GM12872 (cell line): ENCODE measurements around the gene OXA1L.

Source experiments
- TF ChIP-seq, protein P1 (sequence below): IDR thresholded peaks from 3 replicates; pipeline ENCODE4 v1.5.1; 2011; ENCODE audit warnings: low read depth, mild to moderate bottlenecking, low read length, moderate library complexity; ENCODE audit not compliant: insufficient read depth

The OXA1L gene

DNA sequence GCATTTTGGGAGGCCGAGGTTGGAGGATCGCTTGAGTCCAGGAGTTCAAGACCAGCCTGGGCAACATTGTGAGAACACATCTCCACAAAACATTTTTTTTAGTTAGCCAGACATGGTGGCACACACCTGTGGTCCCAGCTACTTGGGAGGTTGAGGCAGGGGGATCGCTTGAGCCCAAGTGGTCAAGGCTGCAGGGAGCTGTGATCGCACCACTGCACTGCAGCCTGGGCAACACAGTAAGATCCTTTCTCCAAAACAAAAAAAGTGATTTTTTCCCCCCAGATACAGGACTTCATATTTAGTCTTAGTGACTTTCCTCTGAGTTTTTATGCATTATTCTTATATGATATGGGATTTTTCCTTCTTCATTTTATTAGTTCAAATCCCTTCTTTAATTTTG, 20.2 kb downstream of the OXA1L start:
- TF ChIP-seq, protein P1, sequence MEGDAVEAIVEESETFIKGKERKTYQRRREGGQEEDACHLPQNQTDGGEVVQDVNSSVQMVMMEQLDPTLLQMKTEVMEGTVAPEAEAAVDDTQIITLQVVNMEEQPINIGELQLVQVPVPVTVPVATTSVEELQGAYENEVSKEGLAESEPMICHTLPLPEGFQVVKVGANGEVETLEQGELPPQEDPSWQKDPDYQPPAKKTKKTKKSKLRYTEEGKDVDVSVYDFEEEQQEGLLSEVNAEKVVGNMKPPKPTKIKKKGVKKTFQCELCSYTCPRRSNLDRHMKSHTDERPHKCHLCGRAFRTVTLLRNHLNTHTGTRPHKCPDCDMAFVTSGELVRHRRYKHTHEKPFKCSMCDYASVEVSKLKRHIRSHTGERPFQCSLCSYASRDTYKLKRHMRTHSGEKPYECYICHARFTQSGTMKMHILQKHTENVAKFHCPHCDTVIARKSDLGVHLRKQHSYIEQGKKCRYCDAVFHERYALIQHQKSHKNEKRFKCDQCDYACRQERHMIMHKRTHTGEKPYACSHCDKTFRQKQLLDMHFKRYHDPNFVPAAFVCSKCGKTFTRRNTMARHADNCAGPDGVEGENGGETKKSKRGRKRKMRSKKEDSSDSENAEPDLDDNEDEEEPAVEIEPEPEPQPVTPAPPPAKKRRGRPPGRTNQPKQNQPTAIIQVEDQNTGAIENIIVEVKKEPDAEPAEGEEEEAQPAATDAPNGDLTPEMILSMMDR: no peak

DNA sequence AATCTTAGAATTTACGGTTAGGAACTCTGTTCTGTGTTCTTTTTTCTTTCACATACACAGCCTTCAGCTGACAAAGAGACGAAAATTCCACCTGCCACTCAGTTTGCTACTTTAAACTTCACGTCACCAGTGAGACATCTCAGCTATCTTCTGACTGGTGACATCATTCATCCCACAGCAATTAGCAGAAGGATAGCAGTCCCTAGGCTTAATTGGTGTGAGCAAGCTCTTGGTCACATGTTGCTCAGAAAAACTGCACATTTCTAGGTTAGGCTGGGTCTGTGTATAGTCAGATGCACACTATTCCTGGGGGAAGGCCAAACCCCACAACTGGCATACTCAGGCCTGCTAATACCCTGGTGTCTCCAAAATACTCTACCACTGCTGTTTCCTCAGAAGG, 24.8 kb downstream of the OXA1L start:
- TF ChIP-seq, protein P1: no peak

DNA sequence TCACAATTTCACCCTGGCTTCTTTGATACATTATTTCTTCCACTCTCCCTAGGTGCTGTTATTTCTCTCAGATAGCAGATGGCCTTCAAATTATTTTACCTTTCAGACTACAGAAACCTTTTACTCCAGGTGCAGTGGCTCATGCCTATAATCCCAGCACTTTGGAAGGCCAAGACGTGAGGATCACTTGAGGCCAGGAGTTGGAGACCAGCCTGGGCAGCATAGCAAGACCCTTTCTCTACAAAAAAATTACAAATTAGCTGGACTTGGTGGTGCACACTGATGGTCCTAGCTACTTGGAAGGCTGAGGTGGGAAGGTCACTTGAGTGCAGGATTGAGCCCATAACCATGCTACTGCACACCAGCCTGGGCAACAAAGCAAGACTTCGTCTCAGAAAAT, 25.7 kb downstream of the OXA1L start:
- TF ChIP-seq, protein P1: no peak

DNA sequence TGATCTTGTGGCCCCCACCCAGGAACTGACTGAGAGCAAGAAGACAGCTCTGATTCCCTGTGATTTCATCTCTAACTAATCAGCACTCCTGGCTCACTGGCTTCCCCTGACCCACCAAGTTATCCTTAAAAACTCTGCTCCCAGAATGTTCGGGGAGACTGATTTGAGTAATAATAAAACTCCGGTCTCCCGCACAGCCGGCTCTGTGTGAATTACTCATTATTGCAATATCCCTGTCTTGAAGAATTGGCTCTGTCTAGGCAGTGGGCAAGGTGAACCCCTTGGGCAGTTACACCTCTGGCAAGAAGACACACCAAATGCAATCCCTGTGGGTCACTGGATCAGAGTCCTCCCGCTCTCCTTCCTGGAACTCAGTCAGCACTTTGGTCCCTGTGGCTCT, 27.5 kb downstream of the OXA1L start:
- TF ChIP-seq, protein P1: no peak

DNA sequence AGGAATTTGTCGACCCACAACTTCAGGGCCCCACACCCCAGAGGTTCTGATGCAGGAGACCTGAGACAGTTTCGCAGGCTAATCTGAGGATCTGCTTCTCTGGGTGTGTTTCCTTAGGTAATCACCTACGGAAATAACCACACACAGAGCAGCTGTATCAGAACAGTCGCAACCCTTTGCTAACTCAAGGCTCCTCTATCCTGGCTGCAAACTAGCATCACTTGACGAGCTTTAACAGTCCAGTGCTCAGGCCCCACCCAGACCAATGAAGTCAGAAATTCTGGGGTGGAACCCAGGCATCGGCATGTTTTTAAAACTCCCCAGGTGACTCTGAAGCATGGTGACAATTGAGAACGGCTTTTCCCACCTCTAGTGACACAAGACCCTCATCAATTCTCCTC, 28.1 kb downstream of the OXA1L start:
- TF ChIP-seq, protein P1: no peak

DNA sequence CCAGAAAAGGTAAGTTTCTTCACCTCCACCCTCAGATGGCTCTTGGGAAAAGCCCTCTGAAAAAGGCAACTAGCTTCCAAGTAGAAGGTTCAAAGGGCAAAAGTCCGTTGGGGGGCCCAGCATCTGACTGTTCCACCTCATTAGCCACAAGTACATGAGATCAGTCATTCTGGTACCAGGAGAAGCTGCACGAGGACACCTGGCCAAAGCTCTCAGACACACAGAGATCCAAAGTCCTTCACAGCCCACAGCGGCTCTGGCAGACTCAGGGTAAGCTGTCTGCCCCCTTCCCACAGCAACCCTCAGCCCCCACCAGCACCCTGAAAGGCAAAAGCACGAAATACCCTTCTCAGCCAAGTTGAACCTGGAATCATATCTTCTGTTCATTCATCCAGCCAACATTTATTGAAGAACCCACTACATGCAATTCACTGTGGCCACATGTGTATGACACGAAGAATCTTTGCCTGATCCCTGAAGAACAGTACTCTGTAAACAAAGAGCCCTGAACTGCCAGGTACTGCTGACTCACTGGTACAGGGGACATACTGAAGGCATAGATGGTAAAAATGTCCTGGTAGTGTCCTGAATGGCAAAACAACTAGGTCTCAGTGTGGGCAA, 29.7 kb downstream of the OXA1L start:
- TF ChIP-seq, protein P1: no peak

DNA sequence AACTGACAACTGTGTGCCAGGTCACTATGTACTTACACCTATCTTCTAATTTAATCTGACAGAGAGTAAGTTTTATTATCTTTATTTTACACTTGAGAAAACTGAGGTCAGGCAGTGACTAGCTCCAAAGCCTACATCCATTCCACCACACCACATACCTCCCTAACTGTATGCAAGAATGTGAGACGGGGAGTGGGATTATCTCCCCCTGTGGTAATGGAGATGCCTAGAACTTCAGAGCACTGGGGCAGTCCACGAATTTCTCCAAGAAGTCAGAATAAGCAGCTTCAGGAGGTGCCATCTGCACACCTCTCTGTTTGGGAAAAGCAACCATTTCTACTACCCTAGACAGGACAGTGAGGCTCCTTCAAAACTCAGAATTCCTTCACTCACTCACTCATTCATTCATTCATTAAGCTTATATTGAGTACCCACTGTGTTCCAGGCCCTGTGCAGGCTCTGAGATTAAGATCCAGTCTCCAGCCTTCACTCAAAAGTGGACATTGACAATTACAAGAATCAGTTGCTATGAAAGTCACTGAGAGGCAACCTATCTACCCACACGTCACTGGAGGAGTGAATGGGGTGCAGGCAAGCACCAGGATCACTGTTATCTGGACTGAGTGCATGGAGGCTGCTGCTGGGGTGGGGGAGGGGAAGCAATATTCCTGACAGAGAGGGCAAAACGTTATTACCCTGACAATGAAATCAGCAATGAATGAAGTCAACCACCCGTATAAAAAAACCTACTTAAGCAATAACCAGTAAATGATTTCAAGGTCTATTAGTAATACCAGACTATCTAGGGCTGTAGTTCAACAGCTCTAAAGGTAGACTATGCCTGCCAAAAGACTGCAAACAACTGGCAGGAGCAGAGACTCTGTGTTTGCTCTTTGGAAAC, 30.8 kb downstream of the OXA1L start:
- TF ChIP-seq, protein P1: no peak
